Suppressor macrophage treated with lipopolysaccharide for 1 hour (primary cell): ENCODE data around the gene CHST5.
A peak's percentile ranks its signal among the peaks of the same experiment; 100 is the strongest.
"Not testable (repeated sequence)": the region's sequence is repeated elsewhere in the genome, so short reads cannot be mapped to it uniquely, and the experiment has no call there.

Experiments
- DNase-seq, 3 donors: peaks; one replicate each; pipeline ENCODE4 v3.0.0-alpha.2; 2020 to 2022

Gene CHST5

GRCh38 chr16:75503801-75504200 lies 32.1 kb downstream of the CHST5 start:
- DNase-seq: no peak

- DNase-seq: no peak
Measured at GRCh38 chr16:75502916-75503605, 32.8 kb downstream of the CHST5 start.

- DNase-seq: not testable (repeated sequence)
Measured at GRCh38 chr16:75501820-75502219, 34.1 kb downstream of the CHST5 start.

GRCh38 chr16:75501359-75501758 lies 34.5 kb downstream of the CHST5 start:
- no peak for DNase-seq

GRCh38 chr16:75498605-75499322 lies 37.1 kb downstream of the CHST5 start:
- DNase-seq: not testable (repeated sequence)

GRCh38 chr16:75497558-75497957 lies 38.4 kb downstream of the CHST5 start:
- no peak for DNase-seq

GRCh38 chr16:75495076-75495674 lies 40.7 kb downstream of the CHST5 start, which contains the start of gene CHST6:
CHST6 (minus strand) TSS chr16:75495441; CDS start chr16:75479828, 15,613 bp downstream.
- DNase-seq: peak; percentile 29 to 71 (median 47)

- no peak for DNase-seq
Measured at GRCh38 chr16:75494661-75495075, 41.2 kb downstream of the CHST5 start.

GRCh38 chr16:75494184-75494583 lies 41.7 kb downstream of the CHST5 start:
- DNase-seq: no peak

GRCh38 chr16:75491876-75492275 lies 44.0 kb downstream of the CHST5 start:
- DNase-seq: no peak

- DNase-seq: no peak
Measured at GRCh38 chr16:75488322-75488721, 47.6 kb downstream of the CHST5 start.

GRCh38 chr16:75486676-75487313 lies 49.1 kb downstream of the CHST5 start:
- no peak for DNase-seq

- DNase-seq: peak; percentile 38 to 79 (median 42)
Measured at GRCh38 chr16:75486014-75486675, 49.8 kb downstream of the CHST5 start.

GRCh38 chr16:75485230-75486013 lies 50.5 kb downstream of the CHST5 start:
- no peak for DNase-seq

- no peak for DNase-seq
Measured at GRCh38 chr16:75483222-75483621, 52.7 kb downstream of the CHST5 start.

- DNase-seq: no peak
Measured at GRCh38 chr16:75482434-75483205, 53.3 kb downstream of the CHST5 start.

GRCh38 chr16:75481475-75481874 lies 54.4 kb downstream of the CHST5 start:
- DNase-seq: no peak

GRCh38 chr16:75479421-75479990 lies 56.4 kb downstream of the CHST5 start:
- no peak for DNase-seq
